HG03039 (cell line): ENCODE measurements around the gene ZNF787.

Experiments used
- ATAC-seq: cut with Tn5 transposase; IDR thresholded peaks from one replicate; pipeline ENCODE4 v1.9.1; 2021; ENCODE audit warnings: mild to moderate bottlenecking, moderate library complexity; ENCODE audit not compliant: unreplicated experiment

Gene ZNF787

DNA sequence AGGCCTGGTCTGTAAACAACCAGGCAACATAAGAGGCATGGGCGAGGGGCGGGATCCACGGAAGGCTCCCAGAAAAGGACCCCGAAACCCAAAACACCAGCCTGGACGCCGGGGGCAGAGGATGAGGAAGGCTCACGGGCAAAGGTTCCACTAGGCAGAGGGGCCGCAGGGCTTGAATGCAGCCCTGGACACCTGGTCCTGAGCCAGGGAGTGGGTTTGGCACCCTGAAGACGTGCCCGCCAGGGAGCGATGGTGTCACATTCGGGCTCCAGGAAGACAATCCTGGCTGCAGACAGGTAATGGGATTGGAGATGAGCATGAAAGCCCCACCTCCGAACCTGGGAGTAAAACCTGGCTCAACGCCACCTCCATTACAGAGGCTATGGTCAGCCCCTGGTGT is 31.8 kb downstream of the ZNF787 start:
- no peak for ATAC-seq

DNA sequence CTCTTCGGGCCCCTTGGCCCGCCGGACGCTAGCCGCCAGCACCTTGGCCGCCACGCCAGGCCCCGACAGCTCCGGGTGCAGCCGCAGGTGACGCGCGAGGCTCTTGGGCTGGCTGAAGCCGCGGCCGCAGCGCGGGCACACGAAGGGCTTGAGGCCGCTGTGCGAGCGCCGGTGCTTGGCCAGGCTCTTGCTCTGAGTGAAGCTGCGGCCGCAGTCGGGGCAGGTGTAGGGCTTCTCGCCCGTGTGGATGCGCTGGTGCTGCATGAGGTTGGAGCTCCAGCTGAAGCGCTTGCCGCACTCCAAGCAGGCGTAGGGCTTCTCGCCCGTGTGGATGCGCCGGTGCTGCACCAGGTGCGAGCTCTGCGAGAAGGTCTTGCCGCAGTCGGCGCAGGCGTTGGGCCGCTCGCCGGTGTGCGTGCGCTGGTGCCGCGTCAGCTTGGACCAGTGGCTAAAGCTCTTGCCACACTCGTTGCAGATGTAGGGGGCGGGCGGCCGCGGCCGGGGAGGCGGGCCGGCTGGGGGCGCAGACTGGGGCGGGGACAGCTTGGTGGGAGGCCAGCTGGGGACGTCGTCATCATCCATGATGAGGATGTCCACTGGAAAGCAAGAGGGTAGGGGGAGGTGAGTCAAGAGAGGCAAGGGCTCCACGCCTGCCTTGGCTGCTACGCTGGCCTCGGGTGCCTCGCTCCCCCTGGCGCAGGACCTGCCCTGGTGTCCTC is 32.4 kb downstream of the ZNF787 start:
- no peak for ATAC-seq

DNA sequence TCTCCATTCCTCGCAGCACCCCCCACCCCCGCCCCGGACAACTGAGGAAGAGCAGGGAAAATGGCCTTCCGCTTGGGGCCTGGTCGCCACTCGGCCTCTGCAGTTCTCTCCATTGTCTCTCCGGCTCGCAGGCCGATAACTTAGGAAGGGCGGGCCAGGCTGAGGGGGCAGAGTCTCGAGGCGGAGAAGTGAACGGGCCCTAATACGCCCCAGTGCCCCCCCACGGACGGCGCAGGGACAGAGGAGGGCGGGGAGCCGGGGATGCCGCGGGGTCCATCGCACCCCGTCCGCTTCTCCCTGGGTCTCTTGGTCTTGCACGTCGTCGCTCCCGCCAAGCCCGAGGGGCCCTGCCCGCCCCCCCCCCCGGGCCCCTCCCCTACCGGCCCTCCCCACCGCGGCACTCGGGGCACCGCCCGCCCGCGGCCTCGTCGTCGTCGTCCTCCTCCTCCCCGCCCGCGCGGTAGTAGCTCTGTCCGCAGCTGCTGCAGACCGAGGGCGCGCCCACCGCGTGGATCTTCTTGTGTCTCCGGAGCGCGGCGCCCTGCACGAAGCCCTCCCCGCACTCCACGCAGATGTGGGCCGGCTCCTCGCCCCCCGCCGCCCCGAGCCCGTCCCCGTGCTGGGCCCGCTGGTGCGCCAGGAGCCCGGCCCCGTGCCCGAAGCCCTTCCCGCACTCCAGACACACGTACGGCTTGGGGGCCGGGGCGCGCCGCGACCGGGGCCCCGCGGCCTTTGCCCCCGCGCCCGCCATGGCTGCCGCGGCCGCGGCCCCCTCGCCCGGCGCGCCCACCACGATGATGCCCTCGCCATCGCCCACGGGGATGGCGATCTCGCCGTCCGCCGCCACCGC is 33.2 kb downstream of the ZNF787 start:
- no peak for ATAC-seq

DNA sequence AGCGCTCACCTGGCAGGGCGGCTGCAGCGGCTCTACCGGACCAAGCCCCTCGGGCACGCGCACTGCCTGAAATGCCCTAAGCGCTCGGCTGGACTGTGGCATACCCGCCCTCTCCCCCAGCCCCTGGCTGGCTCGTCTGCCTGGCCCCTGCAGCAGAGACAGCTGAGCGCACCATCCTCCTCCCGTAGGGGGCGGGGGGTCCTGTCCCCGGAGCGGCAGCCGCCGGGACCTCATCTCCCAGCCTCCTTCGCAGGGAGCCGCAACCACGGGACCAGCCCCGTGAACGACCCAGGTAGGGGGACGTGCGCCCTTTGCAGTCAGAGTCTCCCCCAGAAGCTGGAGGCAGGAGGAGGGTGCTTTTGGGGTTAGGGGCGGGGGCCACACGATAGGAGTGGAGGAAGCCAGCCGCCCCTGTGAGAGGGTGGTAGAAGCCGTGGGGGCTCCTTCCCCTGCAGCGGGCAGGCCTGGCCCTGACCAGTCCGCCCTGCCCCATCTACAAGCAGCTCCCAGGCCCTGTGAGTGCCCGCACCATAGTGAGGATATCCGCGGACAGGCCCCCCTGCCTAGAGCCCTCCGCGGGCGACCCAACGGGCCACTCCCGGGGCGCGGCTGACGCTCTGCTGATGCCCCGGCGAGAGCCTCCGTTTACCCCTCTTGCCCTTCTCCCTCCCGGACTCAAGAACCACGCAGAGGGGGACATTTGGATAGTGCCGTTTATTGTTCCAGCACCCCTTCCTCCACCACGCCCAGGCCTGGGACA is 34.2 kb downstream of the ZNF787 start:
- ATAC-seq = no peak

DNA sequence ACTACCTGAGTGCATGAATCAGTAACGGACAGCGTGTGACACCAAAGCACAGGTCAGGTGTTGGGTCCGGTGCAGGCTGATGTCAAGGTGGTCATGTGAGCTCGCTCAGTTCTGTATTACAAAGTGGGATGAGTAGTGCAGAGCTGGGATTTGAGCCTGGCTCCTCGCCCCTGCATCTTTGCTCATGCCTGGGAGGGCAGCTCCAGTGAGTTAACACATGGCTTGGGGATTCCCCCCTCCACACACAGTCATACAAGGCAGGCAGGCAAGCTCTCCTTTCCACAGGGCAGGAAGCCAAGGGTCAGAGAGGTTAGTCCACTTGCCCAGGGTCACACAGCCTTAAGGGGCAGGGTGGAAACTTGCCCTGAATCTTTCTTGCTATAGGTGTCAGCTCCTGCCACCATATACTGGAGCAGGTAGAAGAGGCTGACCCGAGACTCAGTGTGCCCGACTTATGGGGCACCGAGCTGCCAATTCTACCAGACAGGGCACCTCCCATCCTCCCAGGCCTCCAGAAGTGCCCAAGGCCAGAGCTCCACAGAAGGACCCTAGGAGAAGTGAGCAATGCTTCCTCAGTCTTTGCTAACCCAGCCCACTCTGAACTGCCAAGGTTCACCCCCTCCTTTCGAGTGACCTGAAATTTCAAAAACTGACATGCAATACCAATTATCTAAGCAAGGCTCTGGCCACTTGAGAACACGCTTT is 35.4 kb downstream of the ZNF787 start:
- ATAC-seq = no peak

DNA sequence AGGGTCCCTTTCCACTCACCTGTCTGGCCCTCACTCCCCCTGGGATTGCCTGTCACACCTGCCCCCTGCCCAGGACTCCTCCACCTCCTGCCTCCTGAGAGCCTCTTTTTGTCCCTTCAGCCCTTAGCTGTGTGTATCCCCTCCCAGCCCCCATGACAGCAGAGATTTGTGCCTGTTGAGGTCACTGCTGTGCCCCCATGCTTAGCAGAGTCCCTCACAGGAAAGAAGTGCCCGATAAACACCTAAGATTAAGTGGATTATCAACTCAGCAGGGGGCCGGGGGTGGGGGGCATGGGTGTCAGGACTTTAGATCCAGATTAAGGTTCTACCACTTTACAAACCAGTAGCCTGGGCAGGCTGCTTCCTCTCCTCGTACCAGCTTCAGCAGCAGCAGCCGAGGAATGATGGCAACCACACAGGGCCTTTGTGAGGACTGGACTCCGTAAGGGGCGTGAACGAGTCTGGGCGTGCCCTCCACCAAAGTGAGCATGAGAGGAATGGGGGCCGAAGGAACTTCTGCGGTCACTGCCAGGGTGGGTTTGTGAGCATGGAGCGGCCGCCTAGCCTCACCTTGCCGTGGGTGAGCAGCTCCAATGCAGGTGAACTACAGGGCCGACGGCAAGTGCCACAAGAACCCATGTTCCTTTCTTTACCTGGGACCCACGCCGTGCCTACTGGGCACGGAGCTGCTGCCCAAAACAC is 36.1 kb downstream of the ZNF787 start:
- no peak for ATAC-seq

DNA sequence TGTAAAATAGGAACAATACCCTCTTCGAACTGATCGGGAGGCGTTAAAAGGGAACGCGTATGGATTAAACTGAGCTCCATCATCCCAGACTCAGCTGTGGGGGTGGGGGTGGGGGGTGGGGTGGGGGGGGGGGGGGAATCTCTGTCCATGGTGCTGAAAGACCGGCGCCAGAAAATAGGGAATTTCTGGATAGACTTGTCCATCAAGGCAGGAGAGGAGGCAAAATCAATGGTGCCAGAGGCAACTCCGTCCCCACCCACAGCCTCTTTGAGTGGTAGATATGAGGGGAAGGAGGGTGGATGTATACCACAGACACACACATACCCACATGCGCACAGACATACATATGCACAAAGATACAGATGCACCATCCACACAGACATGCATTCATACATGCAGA is 37.4 kb downstream of the ZNF787 start:
- ATAC-seq = no peak

DNA sequence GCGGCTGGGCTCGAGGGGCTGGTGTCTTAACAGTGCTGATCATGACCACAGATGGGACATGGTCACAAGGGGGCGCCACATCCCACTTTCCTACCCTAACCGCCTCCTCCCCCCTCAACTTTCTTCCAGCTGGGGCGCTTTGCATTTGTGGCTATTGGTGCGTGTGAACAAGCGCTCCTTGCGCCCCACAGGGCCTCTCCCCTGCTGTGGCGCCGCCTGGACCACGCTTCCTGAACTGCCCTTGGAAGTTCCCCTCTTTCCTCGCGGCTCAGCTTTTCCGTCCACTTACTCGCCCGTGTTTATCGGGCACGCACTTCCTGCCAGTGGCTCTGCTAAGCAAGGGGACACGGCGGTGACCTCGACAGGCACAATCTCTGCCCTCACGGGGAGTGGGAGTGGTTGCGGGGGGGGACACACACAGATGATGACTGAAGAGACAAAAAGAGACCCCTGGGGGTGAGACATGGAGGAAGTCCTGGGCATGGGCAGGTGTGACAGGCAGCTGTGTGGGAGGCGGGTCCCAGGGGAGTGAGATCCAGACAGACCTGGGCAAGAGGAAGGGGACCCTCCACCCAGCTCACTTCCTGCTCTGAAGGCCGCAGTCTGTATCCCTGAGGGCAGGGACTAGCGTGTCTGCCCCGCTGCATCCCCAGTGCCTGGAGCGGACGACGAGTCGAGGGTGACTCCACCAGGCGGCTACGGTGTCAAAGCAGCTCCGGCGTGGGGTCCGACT is 40.3 kb downstream of the ZNF787 start:
- peak; percentile 56 for ATAC-seq

DNA sequence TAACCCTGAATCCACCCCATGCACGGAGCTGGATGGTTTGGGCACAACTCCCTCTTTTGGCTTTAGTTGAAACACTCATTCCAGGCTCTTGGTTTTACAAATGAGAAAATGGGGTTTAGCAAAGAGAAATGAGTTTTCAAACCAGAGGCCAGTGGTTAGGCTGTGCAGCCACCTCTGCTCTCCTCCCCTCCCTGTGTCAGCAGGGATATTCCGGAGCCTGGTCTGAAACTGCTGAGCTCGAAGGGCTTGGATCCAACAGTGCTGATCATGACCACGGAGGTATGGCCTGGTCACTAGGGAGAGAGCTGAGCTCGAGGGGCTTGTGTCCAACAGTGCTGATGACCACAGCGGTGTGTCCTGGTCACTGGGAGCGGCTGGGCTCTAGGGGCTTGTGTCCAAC is 41.5 kb downstream of the ZNF787 start:
- ATAC-seq = no peak

DNA sequence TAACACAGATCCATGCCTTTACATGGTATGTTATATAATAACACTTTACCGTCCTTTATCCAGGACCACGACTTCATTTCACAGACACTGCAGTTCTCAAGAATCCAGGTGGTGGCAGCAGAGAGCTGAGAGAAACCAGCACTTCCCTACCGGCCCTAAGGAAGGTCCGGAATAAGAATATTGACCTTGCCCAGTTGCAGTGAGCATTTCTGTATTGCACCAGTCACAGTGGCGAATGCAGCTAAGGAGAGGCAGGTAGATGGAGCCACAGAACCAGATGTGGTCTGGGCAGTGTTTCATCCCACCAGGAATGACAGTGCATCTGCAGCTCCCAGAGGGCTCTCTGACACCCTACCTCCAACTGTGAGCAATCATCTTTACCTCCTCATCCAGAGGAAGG is 44.6 kb downstream of the ZNF787 start:
- ATAC-seq = no peak

DNA sequence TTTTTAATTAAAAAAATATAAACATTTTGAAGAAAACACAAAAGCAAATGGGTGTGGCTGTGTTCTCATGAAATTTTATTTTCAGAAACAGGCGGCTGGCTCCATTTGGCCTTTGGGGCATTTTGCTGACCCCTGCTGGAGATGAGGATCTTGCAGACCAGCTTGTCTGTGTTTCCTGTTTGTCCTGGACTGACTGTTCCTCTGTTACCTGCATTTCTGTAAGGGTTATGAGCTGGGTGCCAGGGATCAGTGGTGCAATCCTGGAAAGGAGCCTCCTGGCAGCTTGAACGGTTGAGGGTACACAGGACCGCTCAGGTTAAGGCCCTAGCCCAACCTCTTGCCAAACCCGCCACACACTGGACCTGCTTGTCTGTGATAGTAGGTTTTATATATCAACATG is 49.9 kb downstream of the ZNF787 start:
- no peak for ATAC-seq

DNA sequence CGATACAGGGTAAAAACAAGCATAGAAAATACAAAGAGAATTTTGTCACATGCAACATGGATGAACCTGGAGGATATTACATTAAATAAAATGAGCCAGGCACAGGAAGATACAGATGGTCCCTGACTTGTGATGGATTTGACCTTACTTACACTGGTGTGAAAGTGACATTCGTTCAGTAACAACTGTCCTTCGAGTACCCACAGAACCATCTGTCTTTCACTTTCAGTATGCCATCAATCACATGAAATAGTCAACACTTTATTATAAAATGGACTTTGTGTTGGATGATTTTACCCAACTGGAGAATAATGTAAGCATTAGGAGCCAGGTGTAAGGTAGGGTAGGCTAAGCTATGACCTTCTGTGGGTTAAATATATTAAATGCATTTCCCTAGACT is 51.5 kb downstream of the ZNF787 start:
- no peak for ATAC-seq

DNA sequence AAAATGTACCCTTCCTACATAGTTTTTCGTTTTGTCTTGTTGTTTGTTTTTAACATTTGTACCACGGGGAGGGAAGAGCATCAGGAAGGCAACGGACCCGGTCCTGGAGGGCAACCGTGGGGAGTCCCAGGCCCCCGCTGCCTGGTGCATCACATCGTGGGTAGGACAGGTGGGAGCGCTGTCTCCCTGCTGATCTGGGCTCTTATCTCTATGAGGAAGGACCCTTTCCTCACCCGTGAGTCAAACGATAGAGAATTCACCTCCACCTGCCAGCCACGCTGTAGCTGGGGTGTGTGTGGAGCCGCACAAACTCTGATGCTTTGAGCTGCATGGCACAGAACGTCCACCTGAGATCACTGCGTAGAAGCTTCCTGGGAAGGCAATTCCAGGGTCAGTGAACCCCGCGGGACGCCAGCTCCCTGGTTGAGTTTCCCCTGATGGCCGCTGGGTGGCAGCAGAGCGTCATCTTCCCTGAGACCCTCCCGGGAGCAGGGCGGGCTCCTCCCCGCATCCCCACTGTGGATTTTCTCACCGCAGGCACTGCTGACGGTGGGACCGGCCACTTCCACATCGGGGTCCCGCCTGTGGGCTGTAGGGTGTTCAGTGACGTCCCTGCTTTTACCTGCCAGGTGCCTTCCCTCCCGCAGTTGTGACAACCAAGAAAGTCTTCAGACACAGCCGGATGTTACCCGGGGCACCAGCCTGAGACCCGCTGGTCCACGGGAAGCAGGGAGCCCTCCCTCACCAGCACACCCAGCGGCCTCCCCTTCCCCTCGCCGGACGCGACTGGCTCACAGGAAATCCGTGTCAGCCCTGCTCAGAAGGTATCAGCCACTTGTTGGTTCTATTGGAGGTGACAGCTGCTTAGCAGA is 54.7 kb downstream of the ZNF787 start:
- ATAC-seq = no peak

DNA sequence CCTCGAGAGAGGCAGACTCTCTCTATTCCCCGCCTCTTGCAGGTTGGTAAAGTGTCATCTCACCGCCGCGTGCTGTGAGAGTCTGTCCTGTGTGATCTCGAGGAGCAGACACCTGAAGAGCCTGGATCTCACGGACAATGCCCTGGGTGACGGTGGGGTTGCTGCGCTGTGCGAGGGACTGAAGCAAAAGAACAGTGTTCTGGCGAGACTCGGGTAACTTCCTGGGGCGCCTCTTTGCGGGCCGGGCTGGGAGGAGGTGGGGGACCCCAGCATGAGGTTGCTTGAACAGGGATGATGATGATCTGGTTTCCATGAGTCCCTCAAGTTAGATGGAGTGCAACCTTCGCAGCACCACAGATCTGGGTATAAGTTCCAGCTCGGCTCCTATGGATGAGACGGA is 67.5 kb downstream of the ZNF787 start:
- ATAC-seq = no peak
